ENCODE measurements around the gene TSPAN10.
"Not testable (repeated sequence)": the region's sequence is repeated elsewhere in the genome, so short reads cannot be mapped to it uniquely, and the experiment has no call there.

TSPAN10 gene

DNA sequence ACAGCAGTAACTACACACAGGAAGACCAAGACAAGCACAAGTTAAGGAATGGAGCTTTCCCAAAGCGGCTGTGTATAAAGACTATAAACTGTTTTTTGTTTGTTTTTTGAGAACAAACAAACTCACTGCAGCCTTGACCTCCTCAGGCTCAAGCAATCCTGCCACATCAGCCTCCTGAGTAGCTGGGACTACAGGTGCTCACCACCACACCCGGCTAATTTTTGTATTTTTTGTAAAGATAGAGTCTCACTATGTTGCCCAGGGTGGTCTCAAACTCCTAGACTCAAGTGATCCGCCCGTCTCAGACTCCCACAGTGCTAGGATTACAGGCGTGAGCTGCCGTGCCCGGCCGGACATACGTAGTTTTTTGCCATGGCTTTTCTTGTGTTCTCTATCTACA lies 23.4 kb downstream of the TSPAN10 start:
- H3K4me3 ChIP-seq (ENCODE audit: low read depth, low read length), result no peak overlapping the region

DNA sequence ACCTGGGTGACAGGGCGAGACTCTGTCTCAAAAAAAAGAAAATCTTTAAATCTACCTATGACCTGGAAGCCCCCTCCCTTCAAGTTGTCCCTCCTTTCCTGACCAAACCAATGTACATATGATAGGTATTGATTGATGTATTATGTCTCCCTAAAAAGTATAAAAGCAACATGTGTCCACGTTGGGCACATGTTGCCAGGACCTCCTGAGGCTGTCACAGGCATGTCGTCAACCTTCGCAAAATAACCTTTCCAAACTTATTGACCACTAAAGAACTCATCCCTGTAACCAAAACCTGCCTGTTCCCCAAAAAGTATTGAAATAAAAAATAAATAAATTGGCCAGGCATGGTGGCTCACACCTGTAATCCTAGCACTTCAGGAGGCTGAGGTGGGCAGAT lies 25.0 kb downstream of the TSPAN10 start:
- no peak overlapping the region for H3K4me3 ChIP-seq (ENCODE audit: low read depth, low read length)

DNA sequence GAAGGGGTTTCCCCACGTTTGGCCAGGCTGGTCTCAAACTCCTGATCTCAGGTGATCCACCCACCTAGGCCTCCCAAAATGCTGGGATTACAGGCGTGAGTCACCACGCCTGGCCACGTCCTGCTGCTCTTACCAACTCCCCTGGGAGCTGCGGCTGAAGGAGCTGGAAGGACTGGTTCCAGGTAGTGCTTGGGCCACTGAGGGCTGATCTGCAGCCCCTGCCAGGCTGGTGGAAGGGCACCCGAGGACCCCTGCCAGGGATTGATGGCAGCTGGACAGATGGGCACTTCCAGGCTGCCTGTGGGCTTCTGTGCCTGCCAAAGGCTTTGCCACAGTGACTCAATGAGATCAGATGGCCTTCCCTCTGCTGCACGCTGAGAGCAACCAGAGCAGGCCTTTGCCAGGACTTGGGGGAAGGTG lies 27.1 kb downstream of the TSPAN10 start:
- H3K4me3 ChIP-seq (ENCODE audit: low read depth, low read length), result no peak overlapping the region

DNA sequence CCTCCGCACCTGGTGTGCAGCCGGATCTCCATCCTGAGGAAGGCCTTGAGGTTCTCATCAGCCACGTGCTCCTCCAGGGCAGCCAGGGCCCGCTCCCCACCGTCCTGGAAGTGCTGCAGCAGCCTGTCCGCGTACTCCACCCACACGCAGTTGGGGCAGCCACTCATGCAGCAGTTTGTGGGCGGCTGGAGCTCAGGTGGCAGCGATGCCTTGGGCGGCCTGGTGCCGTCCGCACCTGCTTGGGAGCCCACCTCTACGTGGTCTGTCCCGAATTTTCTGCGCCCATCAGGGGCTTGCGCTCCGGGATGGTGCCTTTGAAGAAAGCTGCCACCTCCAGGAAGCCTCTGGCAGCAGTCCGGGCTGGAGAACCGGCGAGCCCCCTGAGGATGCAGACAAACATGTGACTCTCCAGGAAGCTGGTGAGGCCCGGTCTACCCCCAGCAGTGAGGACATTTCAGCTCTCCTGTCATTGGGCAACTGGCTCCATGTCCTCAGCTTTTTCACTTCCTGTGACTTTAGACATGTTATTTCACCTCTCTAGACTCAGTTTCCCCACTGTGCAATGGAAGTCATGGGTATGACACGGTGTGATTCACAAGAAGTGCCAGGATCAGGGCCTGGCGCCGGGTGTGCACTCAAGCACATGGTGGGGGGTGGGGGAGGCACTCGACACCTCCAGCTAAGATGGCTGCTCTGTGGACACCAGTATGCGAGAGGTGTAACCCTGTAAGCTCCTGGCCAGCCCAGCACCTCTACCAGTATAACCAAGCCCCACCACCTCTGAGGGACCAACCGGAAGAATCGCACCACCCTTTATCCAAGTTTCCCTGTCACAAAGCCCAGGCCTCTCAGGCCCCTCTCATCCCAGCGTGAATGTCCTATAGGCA lies 28.5 kb downstream of the TSPAN10 start:
- H3K4me3 ChIP-seq (ENCODE audit: low read depth, low read length), result peak overlapping the region; percentile 62

DNA sequence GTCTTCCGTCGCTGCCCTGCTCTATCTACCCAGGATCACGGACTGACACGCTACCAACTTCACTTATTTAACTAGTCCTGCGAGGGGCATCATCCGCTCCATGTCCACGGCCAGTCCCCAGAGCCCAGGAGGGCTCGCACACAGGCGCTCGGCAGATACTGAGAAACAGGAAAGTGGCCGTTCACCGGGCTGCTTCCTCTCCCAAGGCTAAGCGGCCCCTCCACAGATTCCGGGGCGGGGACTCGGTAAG lies 29.0 kb downstream of the TSPAN10 start:
- H3K4me3 ChIP-seq (ENCODE audit: low read depth, low read length), result peak overlapping the region; percentile 62

DNA sequence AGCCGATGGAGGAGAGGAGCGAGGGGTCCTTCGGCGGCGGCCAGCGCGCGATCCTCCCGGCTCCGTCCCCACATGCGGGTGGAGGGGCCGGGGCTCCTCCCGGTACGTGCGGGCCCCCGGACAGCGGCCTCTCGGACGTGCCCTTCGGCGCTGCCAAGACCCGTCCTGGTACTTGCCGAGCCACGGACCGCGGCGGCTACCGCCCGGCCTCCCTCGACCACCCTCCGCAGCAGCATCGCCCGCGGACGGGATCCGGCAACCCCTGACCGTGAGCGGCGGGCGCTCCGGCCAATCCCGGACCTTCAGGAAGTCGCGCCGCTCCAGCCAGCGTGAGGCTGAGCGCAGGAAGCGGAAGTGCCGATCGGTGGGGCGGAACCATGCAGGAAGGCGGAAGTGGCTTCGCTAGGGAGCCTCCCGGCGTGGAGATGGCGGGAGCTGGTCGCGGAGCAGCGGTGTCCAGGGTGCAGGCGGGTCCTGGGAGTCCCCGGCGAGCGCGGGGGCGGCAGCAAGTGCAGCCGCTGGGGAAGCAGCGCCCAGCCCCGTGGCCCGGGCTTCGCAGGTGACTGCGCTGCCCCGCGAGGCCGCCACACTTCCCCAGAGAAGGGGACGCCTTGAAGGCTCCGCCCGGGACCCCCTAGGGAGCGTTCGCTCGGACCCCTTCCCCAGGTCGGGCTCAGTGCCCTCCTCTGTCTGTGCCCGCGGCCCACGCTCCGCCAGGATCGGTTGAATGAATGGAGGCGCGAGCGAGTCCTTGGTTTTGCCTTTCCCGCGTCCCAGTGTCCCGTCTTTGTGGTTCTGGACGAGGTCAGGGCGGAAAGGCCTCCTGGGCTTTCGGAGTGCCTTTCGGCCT lies 29.6 kb downstream of the TSPAN10 start, which contains the start of the genes CCDC137 and OXLD1:
Gene CCDC137 (plus strand): TSS at position 396 of the 850 bp plus-strand sequence. CDS start 30 bp downstream, at position 426.
Gene OXLD1 (minus strand): TSS at position 264 of the 850 bp plus-strand sequence. CDS start 28 bp downstream, at position 236.
- H3K4me3 ChIP-seq (ENCODE audit: low read depth, low read length), result peak within 1 kb of the TSS; percentile 62

DNA sequence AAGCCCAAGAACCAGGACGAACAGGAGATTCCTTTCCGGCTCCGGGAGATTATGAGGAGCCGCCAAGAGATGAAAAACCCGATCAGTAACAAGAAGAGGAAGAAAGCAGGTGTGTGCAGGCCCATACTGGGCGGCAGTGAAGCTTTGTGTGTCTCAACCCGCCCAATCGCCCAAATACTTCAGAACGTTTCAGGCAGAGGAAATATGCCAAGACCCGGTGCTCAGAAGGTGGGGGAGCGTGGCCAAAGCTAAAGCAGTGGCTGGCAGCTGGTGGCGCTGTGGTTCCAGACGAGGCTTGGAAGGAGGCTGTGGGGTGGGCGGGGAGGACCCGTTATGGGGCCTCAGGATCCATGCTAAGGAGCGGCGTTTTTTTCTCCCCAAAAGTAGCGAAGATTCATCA lies 30.8 kb downstream of the TSPAN10 start:
- H3K4me3 ChIP-seq (ENCODE audit: low read depth, low read length), result no peak overlapping the region

DNA sequence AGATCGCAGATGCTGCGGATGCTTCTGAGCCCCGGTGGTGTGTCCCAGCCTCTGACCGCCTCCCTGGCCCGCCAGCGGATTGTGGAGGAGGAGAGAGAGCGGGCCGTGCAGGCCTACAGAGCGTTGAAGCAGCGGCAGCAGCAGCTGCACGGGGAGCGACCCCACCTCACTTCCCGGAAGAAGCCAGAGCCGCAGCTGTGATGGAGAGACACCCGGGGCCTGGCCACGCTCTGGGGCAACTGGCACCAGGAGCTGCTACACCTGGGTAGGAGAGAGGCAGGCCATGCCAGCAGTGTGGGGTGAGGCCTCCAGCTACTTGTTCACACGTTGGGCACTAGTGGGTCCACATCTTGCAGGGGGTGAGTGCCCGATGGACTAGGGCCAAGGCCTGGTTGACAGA lies 35.5 kb downstream of the TSPAN10 start:
- H3K4me3 ChIP-seq (ENCODE audit: low read depth, low read length), result no peak overlapping the region

DNA sequence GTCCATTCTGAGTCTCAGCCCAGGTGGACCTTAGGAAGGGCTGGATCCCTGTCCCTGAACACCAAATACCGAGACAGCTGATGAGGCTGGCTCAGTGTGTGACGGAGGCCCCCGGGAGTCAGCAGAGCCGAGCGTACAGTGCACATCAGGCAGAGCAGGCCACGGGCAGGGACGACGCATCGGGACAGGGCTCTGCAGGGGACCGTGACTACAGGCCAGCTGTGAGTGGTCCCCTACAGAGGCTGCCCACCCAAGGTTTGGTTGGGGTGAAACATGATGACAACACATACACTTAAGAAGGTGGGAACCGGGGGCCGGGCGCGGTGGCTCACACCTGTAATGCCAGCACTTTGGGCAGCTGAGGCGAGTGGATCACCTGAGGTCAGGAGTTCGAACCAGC lies 36.0 kb downstream of the TSPAN10 start:
- no peak overlapping the region for H3K4me3 ChIP-seq (ENCODE audit: low read depth, low read length)

DNA sequence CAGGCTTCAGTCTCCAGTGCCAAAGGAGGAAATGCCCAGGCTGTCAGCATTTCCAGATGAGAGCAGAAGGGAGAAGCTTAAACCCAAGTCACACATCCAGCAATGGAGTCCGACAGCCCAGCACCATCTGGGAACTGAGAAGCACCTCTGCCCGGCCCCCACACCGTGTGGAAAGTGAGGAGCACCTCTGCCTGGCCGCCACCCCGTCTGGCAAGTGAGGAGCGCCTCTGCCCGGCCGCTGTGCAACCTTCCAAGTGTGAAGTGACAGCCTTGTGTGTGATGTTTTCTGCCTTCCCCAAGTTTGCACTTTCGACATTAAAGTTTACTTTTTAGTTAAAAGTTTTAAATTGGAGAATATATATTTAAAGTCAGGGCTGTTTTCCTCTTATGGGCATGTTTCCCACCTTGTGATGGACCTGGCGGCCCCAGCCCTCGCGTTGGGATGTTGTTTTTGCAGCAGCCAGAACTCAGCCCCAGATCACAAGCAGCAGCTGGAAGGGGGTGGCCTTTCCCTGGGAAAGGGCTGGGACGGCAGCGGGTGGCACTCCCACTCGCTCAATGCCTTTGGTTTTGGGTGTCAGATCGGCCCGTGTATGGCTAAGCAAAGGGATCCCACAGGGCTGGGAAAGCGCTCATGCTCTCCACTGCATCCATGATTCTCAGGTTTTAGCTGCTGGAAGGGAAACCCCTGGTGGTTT lies 36.7 kb downstream of the TSPAN10 start:
- no peak overlapping the region for H3K4me3 ChIP-seq (ENCODE audit: low read depth, low read length)

DNA sequence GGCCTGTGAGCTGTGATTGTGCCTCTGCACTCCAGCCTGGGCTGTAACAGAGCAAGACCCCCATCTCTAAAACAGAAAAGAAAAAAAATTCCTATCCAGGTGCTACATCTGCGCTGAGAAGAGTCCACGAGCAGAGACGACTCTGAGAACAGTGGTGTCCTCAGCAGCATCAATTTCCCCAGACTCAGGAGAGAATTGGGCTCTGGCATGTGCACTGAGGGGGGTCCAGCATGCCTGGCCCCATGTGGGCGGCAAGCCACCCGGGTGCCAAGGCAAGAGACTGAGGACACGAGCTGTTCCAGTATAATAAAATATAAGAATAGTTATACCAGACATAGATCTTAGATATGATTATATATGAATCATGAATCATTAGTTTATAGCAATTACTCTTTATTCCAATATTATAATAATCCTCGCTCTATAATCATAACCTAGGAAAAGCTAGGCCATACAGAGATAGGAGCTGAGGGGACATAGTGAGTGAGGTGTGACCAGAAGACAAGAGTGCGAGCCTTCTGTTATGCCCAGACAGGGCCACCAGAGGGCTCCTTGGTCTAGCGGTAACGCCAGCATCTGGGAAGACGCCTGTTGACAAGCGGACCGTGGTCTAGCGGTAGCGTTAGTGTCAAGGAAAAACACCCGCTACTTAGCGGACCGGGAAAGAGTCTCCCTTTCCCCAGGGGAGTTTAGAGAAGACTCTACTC lies 38.7 kb downstream of the TSPAN10 start:
- not testable (repeated sequence) for H3K4me3 ChIP-seq (ENCODE audit: low read depth, low read length)

DNA sequence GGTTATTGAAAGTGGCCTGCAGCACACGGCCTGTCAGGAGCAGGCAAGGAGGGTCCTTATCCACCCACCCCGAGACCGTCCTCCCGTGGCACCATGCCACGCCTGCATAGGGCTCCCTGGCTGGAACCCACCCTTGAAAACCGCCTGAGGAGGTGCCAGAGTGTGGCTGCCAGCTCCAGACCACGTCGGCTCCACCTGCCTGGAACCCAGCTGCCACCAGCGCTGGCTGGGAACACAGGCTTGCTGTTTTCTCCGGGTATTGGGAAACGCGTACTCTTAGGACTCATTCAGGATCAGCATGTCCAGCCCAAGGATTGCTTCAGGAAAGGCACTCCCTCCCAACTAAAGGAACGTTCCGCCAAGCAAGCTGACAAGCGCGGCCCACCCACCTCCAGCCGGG lies 39.9 kb downstream of the TSPAN10 start:
- H3K4me3 ChIP-seq (ENCODE audit: low read depth, low read length), result no peak overlapping the region

DNA sequence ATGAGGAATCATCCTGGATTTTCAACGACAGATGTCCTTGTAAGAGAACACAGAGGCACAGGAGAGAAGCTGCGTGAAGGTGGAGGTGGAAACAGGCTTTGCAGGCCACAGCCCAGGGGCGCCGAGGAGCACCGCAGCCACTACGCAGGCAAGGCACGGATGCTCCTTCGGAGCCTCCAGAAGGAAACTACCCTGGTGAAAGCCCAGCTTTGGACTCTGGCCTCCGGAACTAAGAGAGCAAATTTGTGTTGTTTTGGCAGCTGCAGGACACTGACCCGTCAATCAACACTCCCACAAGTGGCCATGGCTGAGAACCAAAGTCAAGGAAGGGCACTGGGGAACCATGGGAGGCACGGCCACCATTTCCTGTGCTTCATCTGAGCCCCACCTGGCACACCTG lies 43.2 kb downstream of the TSPAN10 start:
- no peak overlapping the region for H3K4me3 ChIP-seq (ENCODE audit: low read depth, low read length)

DNA sequence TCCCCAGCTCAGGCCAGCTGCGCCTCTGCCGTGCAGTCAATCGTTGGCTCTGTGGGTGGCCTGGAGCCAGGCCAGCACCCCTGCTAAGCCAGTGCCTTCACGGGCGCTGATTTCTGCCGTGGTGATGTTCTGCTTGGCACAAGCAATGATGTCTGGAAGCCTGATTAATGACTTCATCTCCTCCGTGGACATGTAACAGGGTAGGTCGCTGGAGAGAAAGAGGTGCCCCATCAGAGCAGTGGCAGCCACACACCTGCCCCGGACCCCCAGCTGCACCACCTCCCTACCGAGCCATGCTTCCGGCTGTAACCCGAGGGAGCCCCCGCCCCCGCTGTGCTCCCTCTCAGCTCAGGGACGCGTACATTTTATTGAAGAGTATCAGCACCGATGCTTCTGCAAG lies 44.7 kb downstream of the TSPAN10 start:
- H3K4me3 ChIP-seq (ENCODE audit: low read depth, low read length), result no peak overlapping the region

DNA sequence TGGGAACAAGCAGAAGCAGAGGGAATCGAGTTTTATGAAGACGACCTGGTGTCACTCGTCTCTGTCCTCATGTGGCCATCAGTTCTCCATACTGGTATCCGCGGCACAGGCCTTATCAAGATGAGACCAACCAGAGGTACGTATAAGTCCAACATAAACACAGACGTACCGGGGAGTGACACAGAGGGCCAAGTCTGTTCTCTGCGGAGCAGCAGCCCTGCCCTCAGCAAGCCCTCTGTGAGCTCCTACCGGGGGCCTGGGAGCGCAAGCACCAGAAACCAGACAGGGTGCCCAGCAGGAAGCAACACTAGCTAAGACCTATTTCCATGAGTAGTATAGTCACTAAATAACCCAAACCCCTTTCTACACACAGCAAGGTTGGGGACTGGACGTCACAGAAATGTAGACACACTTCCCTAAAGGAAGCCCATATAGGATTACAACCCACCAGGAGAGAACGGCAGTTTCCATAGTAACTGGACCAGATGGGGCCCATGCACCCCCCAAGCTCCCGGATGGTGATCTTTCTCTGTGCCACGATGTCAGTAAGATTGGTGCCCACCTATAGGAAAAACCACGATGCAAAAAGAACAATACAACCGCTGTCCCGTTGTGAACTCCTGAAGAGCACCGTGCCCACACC lies 45.7 kb downstream of the TSPAN10 start:
- H3K4me3 ChIP-seq (ENCODE audit: low read depth, low read length), result peak overlapping the region; percentile 87

DNA sequence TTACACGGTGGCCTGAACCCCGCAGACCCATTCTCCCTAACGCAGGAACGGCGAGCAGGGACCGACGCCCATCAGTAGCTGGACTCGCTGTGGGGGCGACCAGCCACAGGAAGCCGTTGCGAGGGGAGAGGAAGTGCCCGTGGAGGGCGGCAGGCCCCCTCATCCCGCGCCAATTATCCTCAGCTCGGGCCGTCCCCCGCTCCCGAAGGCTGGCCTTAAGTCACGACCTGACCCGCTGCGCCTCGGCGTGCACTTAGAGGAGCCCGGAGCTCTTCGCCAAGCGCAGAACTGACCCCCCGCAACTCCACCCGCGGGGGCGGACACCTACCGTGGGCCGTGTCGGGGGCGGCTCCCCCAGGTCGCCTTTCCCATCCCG lies 46.2 kb downstream of the TSPAN10 start:
- peak overlapping the region; percentile 87 for H3K4me3 ChIP-seq (ENCODE audit: low read depth, low read length)

DNA sequence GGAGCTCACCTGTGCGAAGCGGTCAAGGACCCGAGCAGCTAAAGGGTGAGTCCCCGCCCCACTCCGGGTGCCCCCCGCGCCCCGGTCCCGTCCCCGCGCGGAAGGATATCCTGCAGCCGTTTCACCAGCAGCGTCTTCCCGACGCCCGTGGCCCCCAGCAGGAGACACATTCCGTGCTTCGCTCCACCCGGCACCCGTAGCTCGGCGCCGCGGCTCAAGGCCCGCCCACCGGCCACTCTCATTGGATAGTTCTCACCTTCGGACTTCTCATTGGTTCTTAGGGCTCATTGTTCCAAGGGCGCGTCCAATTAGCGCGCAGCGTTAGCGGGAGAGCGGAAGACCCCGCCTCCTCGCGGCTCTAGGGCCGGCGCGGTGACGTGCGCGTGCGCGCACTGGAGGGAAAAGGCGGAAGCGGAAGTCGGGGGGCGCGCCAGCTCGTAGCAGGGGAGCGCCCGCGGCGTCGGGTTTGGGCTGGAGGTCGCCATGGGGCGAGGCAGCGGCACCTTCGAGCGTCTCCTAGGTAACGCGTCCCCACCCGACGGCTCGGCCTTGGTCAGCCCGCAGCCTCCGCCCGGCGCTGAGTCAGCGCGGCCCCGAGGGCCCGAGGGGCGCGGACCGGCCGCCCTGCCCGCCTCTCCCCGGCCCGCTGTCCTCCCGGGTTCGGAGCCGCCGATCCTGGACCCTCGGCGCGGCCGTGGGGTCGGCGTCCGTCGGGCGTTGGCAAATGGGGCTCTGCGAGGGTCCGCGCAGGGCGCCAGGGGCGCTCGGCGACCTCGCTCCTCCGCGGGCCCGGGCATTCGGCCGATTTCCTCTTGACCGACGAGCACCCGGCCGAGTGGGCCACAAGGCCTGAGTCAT lies 46.8 kb downstream of the TSPAN10 start, which contains the start of the genes ARL16 and HGS:
Gene ARL16 (minus strand): TSS at position 214 of the 858 bp plus-strand sequence. CDS start 44 bp downstream, at position 170.
Gene HGS (plus strand): TSS at position 428 of the 858 bp plus-strand sequence. CDS start 56 bp downstream, at position 484.
- peak within 1 kb of the TSS; percentile 87 for H3K4me3 ChIP-seq (ENCODE audit: low read depth, low read length)

DNA sequence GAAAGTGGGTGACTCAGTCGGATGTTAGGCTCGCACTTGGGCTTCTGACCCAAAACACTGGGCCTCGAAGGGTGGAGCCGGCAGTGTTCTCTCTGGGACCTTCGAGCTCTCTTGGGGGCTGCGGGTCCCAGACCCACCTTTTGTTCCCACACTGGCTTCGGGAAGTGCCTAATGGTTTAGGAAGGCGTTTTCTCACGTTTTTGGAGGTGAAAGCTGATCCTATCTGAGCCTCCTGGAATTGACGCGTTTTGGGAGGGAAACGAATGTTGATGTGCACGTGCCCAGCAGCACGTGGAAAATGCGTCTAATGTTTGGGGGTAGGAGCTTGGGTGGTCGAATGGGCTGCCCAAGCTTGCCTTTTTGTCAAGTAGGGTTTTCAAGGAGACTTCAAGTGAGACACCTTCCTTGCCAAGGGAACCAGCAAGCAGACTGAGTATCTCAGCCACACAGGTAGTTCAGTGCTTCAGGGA lies 47.5 kb downstream of the TSPAN10 start:
- H3K4me3 ChIP-seq (ENCODE audit: low read depth, low read length), result peak overlapping the region; percentile 72

DNA sequence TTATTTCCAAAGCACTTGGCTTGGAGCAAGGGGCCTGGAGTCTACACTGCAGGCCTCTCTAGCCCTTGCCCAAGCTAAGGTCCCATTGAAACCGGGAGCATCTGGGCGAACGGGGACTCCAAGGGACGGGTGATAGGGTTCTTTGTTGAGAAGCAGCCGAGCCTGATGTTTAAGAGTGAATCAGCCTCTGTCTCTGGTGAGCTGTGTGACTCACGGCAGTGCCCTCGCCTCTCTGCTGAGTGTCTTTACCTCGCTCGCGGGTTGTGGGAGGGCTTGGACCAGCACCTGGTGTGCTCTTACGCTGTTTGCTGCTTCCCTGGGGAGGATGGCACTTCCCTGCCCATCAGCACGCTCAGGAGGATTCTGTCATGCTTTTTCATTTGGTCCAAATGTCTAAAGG lies 48.1 kb downstream of the TSPAN10 start:
- no peak overlapping the region for H3K4me3 ChIP-seq (ENCODE audit: low read depth, low read length)

Data from iPS-11a (cell line).